HEK293 (cell line): Measurements from ENCODE around the gene VPREB1.

ENCODE experiments used
- GLIS2 ChIP-seq: fragments of 450-650 bp; formaldehyde crosslinking; IDR thresholded peaks from 2 replicates; pipeline ENCODE4 v1.5.1; 2016; ENCODE audit warnings: missing biosample characterization, missing genetic modification characterization
- KLF16 ChIP-seq: fragments of 450-650 bp; formaldehyde crosslinking; IDR thresholded peaks from 2 replicates; pipeline ENCODE4 v1.5.1; 2017; ENCODE audit warnings: missing biosample characterization, missing genetic modification characterization
- YY1 ChIP-seq: fragments of 450-650 bp; formaldehyde crosslinking; IDR thresholded peaks from 2 replicates; pipeline ENCODE4 v1.5.1; 2018; ENCODE audit warnings: missing biosample characterization, missing genetic modification characterization
- ZNF155 ChIP-seq: fragments of 450-650 bp; formaldehyde crosslinking; IDR thresholded peaks from 2 replicates; pipeline ENCODE4 v1.5.1; 2016; ENCODE audit warnings: missing biosample characterization, missing genetic modification characterization
- ZNF169 ChIP-seq: fragments of 450-650 bp; formaldehyde crosslinking; IDR thresholded peaks from 2 replicates; pipeline ENCODE4 v1.5.1; 2016; ENCODE audit warnings: missing biosample characterization, missing genetic modification characterization
- ZNF274 ChIP-seq, 2 experiments: fragments of 200-500 bp in 1 of 2; fragments of 450-650 bp in 1 of 2; sonication (Bioruptor generic) in 1 of 2; formaldehyde crosslinking in 1 of 2; IDR thresholded peaks; 2 replicates each; pipeline versions ENCODE4 v1.5.1 to v1.6.1; 2014 to 2016; ENCODE audit warnings: borderline replicate concordance in 1 of 2, inconsistent platforms in 1 of 2, low read length in 1 of 2, missing biosample characterization in 1 of 2, missing genetic modification characterization in 1 of 2
- ZNF341 ChIP-seq: fragments of 450-650 bp; formaldehyde crosslinking; IDR thresholded peaks from 2 replicates; pipeline ENCODE4; 2016; ENCODE audit warnings: low read depth, missing biosample characterization, missing genetic modification characterization
- TF ChIP-seq, protein P1 (sequence below): fragments of 450-650 bp; formaldehyde crosslinking; IDR thresholded peaks from 2 replicates; pipeline ENCODE4 v1.5.1; 2016; ENCODE audit warnings: missing biosample characterization, missing genetic modification characterization
- TF ChIP-seq, protein P2 (sequence below): fragments of 450-650 bp; formaldehyde crosslinking; IDR thresholded peaks from 2 replicates; pipeline ENCODE4 v1.5.1; 2016; ENCODE audit warnings: missing biosample characterization, missing genetic modification characterization
- TF ChIP-seq, protein P3 (sequence below): fragments of 450-650 bp; formaldehyde crosslinking; IDR thresholded peaks from 2 replicates; pipeline ENCODE4 v1.5.1; 2016; ENCODE audit warnings: missing biosample characterization, missing genetic modification characterization
- TF ChIP-seq, protein P4 (sequence below): fragments of 450-650 bp; formaldehyde crosslinking; IDR thresholded peaks from 2 replicates; pipeline ENCODE4 v1.5.1; 2016; ENCODE audit warnings: missing biosample characterization, missing genetic modification characterization, low read depth
- TF ChIP-seq, protein P5 (sequence below): IDR thresholded peaks from 2 replicates; pipeline ENCODE4 v1.6.1; 2011; ENCODE audit warnings: mild to moderate bottlenecking, low read depth, low read length, borderline replicate concordance
- TF ChIP-seq, protein P6 (sequence below): fragments of 450-650 bp; formaldehyde crosslinking; IDR thresholded peaks from 2 replicates; pipeline ENCODE4 v1.5.1; 2017; ENCODE audit warnings: missing biosample characterization, missing genetic modification characterization
- TF ChIP-seq, protein P7 (sequence below): fragments of 450-650 bp; formaldehyde crosslinking; IDR thresholded peaks from 2 replicates; pipeline ENCODE4 v1.5.1; 2017; ENCODE audit warnings: missing biosample characterization, mild to moderate bottlenecking, missing genetic modification characterization, moderate library complexity

DNA sequence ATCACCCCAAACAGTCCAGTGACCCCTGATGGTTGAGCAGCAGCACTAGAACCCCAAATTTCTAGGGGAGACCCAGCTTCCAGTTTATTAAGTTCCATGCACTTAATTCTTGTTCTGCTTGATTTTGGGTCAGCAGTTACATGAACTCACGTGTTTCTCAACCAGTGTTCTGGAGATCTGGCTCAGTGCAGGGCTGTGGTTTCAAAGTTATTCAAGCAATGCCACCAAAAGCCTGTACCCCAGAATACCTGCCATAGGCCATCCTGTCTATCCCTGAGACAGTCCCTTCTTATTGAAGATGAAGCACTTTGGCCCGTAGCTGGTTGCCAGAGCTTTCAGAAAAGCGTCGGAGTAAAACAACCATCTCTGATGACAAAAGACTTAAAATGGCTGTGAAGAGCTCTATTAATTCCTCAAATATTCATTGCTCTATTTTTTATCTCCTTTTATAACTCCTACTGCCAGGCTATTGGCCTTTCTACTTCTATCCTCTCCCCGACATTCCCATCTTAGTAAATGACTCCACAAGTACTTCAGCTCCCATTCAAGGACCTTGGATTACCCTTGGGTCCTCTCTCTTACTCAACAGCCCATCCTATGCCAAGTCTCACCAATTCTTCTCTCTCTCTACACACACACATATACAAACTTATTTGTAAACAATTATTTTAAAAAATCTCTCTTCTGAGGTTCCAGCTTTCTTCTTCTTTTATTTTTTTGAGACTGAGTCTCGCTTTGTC is 18.0 kb upstream of the VPREB1 start:
- TF ChIP-seq, protein P1, sequence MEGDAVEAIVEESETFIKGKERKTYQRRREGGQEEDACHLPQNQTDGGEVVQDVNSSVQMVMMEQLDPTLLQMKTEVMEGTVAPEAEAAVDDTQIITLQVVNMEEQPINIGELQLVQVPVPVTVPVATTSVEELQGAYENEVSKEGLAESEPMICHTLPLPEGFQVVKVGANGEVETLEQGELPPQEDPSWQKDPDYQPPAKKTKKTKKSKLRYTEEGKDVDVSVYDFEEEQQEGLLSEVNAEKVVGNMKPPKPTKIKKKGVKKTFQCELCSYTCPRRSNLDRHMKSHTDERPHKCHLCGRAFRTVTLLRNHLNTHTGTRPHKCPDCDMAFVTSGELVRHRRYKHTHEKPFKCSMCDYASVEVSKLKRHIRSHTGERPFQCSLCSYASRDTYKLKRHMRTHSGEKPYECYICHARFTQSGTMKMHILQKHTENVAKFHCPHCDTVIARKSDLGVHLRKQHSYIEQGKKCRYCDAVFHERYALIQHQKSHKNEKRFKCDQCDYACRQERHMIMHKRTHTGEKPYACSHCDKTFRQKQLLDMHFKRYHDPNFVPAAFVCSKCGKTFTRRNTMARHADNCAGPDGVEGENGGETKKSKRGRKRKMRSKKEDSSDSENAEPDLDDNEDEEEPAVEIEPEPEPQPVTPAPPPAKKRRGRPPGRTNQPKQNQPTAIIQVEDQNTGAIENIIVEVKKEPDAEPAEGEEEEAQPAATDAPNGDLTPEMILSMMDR (tag by site-specific recombination) = no peak
- TF ChIP-seq ZNF341 (tag by site-specific recombination) = no peak
- no peak for TF ChIP-seq ZNF155 (tag by site-specific recombination)
- TF ChIP-seq, protein P2, sequence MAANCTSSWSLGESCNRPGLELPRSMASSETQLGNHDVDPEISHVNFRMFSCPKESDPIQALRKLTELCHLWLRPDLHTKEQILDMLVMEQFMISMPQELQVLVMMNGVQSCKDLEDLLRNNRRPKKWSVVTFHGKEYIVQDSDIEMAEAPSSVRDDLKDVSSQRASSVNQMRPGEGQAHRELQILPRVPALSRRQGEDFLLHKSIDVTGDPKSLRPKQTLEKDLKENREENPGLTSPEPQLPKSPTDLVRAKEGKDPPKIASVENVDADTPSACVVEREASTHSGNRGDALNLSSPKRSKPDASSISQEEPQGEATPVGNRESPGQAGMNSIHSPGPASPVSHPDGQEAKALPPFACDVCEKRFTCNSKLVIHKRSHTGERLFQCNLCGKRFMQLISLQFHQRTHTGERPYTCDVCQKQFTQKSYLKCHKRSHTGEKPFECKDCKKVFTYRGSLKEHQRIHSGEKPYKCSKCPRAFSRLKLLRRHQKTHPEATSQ (tag by site-specific recombination) = no peak
- no peak for TF ChIP-seq YY1 (tag by site-specific recombination)
- no peak for TF ChIP-seq ZNF274 (IDR thresholded peaks at IDR 0.05; ENCODE audit: low read length)
- TF ChIP-seq ZNF274 (tag by site-specific recombination; IDR thresholded peaks at IDR 0.05; ENCODE audit: borderline replicate concordance) = no peak
- TF ChIP-seq, protein P3, sequence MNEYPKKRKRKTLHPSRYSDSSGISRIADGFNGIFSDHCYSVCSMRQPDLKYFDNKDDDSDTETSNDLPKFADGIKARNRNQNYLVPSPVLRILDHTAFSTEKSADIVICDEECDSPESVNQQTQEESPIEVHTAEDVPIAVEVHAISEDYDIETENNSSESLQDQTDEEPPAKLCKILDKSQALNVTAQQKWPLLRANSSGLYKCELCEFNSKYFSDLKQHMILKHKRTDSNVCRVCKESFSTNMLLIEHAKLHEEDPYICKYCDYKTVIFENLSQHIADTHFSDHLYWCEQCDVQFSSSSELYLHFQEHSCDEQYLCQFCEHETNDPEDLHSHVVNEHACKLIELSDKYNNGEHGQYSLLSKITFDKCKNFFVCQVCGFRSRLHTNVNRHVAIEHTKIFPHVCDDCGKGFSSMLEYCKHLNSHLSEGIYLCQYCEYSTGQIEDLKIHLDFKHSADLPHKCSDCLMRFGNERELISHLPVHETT (tag by site-specific recombination) = no peak
- TF ChIP-seq, protein P4, sequence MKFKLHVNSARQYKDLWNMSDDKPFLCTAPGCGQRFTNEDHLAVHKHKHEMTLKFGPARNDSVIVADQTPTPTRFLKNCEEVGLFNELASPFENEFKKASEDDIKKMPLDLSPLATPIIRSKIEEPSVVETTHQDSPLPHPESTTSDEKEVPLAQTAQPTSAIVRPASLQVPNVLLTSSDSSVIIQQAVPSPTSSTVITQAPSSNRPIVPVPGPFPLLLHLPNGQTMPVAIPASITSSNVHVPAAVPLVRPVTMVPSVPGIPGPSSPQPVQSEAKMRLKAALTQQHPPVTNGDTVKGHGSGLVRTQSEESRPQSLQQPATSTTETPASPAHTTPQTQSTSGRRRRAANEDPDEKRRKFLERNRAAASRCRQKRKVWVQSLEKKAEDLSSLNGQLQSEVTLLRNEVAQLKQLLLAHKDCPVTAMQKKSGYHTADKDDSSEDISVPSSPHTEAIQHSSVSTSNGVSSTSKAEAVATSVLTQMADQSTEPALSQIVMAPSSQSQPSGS = no peak
- TF ChIP-seq, protein P5, sequence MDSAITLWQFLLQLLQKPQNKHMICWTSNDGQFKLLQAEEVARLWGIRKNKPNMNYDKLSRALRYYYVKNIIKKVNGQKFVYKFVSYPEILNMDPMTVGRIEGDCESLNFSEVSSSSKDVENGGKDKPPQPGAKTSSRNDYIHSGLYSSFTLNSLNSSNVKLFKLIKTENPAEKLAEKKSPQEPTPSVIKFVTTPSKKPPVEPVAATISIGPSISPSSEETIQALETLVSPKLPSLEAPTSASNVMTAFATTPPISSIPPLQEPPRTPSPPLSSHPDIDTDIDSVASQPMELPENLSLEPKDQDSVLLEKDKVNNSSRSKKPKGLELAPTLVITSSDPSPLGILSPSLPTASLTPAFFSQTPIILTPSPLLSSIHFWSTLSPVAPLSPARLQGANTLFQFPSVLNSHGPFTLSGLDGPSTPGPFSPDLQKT = no peak
- TF ChIP-seq ZNF169 = no peak
- no peak for TF ChIP-seq KLF16 (tag by site-specific recombination)
- no peak for TF ChIP-seq GLIS2 (tag by site-specific recombination)
- TF ChIP-seq, protein P6, sequence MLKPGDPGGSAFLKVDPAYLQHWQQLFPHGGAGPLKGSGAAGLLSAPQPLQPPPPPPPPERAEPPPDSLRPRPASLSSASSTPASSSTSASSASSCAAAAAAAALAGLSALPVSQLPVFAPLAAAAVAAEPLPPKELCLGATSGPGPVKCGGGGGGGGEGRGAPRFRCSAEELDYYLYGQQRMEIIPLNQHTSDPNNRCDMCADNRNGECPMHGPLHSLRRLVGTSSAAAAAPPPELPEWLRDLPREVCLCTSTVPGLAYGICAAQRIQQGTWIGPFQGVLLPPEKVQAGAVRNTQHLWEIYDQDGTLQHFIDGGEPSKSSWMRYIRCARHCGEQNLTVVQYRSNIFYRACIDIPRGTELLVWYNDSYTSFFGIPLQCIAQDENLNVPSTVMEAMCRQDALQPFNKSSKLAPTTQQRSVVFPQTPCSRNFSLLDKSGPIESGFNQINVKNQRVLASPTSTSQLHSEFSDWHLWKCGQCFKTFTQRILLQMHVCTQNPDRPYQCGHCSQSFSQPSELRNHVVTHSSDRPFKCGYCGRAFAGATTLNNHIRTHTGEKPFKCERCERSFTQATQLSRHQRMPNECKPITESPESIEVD (tag by site-specific recombination) = no peak
- TF ChIP-seq, protein P7, sequence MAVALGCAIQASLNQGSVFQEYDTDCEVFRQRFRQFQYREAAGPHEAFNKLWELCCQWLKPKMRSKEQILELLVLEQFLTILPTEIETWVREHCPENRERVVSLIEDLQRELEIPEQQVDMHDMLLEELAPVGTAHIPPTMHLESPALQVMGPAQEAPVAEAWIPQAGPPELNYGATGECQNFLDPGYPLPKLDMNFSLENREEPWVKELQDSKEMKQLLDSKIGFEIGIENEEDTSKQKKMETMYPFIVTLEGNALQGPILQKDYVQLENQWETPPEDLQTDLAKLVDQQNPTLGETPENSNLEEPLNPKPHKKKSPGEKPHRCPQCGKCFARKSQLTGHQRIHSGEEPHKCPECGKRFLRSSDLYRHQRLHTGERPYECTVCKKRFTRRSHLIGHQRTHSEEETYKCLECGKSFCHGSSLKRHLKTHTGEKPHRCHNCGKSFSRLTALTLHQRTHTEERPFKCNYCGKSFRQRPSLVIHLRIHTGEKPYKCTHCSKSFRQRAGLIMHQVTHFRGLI (tag by site-specific recombination) = no peak
